Fibroblast of the aortic adventitia (primary cell): Measurements from ENCODE around the gene MRGPRG. TPM values are rescaled to one million over a fixed set of nuclear protein-coding genes. Genes with fewer than 3 reads are reported as not detected.

ENCODE experiments used
- DNase-seq: peaks from one replicate; pipeline ENCODE4 v3.0.0-alpha.2; 2010; ENCODE audit warnings: low read depth
- H3K4me3 ChIP-seq: 2 replicates; pipeline ENCODE4 v1.5.1; 2011; ENCODE audit warnings: low read depth, mild to moderate bottlenecking, control low read depth, low read length, moderate library complexity
- total RNA-seq: library from RNA; depleted of rRNA; stranded (reverse); fragments of >200 nt; gene quantifications from 2 replicates; pipeline ENCODE4 v1.2.3, GENCODE V29; 2012; ENCODE audit warnings: low replicate concordance
- TF ChIP-seq, protein P1 (sequence below): IDR thresholded peaks from 2 replicates; pipeline ENCODE4 v1.5.1; 2011; ENCODE audit warnings: mild to moderate bottlenecking, low read length, control low read depth, inconsistent platforms; ENCODE audit not compliant: insufficient read depth

The MRGPRG gene
- total RNA-seq, 1 donor: not detected

DNA sequence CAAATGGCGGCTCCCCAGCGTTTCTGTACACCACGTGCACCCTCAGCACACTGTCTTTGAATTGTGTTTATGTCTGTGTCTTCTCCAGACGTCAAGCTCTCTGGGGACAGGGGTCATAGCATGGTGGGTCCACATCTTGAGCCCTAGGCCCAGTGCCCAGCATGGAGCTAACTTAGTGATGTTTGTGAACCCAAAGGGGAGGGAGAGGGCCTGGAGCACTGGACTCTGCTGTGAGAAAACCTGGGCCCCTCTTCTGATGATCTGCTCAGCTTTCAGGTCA lies 4.3 kb downstream of the MRGPRG start:
- TF ChIP-seq, protein P1, sequence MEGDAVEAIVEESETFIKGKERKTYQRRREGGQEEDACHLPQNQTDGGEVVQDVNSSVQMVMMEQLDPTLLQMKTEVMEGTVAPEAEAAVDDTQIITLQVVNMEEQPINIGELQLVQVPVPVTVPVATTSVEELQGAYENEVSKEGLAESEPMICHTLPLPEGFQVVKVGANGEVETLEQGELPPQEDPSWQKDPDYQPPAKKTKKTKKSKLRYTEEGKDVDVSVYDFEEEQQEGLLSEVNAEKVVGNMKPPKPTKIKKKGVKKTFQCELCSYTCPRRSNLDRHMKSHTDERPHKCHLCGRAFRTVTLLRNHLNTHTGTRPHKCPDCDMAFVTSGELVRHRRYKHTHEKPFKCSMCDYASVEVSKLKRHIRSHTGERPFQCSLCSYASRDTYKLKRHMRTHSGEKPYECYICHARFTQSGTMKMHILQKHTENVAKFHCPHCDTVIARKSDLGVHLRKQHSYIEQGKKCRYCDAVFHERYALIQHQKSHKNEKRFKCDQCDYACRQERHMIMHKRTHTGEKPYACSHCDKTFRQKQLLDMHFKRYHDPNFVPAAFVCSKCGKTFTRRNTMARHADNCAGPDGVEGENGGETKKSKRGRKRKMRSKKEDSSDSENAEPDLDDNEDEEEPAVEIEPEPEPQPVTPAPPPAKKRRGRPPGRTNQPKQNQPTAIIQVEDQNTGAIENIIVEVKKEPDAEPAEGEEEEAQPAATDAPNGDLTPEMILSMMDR: no peak
- no peak for DNase-seq
- no peak overlapping the region for H3K4me3 ChIP-seq

DNA sequence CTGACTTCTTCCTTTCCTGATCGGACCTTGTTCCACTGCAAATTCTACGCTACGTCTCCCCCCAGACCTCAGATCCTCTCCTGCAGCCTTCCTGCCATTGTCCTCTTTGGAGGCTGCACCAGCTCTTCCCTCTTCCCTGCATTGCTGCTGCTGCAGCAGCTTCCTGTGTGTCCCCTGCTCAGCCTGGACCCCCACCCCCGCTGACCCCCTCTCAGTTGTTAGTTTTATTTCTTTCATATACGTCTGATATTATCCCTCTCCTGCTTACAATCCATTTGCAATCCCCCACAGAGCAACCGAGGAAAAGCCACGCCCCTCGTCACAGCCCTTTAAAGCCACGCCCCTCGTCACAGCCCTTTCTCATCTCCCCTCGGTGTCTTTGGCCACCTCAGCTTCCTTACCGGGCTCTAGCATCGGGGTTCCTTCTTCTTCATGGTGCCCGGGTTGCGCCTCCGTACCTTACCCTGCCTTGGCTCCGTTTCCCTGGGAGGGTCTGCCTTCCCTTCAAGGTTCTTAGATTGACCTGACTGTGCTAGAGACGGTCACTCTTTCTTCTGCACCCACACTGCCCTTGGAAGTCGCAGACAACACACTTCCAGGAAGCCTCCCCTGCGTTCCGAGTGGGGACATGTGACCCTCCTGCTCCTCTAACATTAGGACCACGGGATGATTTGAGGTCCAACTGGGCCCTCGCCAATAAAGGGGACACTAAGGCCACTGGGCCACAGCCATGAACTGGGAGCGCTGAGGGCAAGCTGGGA lies 4.8 kb downstream of the MRGPRG start:
- TF ChIP-seq, protein P1: no peak

DNA sequence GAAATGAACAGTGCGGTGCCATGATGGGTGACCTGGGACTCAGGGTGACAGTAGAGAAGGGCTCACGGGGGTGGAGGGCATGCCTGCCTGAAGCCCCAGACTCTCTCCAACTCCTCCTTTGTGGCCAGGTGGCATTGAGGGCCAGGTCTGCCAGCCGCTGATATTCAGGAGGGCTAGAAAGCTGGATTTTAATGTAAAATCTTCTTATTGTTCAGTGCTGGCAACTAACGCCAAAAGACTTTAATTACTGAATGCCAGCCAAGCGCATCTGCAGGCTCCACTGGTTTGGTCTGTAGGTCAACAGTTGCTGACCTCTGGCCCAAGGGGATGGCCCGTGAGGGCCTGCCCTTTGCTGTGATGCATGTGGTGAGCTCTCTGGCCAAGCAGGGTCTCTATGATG lies 10.3 kb downstream of the MRGPRG start:
- no peak overlapping the region for H3K4me3 ChIP-seq
- TF ChIP-seq, protein P1: no peak
- no peak for DNase-seq

More for the DNA sequence above, 4.8 kb downstream of the MRGPRG start:
- no peak overlapping the region for H3K4me3 ChIP-seq
- no peak for DNase-seq

DNA sequence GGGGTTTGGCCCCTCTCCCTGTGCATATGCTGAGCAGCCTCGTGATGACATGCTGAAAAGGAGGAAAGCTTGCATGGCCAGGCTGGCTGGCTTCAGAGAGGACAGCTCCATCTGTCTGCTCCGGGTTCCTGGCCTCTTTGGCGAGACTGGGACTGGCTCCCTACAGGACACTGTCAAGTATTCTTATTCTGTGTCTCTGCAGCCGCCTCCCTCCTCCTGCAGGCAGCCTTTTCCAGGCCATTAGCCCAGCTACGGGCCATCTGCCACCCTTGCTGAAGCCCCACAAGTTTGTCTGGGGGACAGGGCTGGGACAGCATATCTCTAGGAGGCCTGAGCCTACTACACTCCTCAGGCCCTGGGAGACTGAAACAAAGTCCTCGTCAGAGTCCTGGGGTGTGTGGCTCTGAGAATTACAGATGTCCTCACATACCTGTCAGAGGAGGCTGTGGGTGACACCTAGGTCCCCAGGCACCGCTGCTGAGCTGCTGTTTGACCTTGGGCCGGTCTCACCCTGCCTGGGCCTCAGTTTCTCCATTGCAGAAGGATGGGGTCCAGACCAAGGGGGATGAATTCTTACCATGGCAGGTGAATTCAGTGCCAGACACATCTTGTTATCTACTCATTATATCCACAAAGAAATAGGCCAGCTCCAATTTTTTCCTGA lies 11.0 kb downstream of the MRGPRG start:
- TF ChIP-seq, protein P1: no peak
- no peak overlapping the region for H3K4me3 ChIP-seq
- DNase-seq: no peak

DNA sequence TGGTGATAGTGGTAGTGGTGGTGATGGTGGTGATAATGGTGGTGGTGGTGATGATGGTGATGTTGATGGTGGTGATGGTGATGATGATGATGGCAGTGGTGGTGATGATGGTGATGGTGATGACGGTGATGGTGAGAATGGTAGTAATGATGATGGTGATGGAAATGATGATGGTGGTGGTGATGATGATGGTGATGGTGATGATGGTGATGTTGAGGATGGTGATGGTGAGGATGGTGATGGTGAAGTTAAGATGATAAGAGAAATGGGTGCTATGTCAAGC lies 11.8 kb downstream of the MRGPRG start:
- DNase-seq: no peak
- no peak overlapping the region for H3K4me3 ChIP-seq
- TF ChIP-seq, protein P1: no peak

DNA sequence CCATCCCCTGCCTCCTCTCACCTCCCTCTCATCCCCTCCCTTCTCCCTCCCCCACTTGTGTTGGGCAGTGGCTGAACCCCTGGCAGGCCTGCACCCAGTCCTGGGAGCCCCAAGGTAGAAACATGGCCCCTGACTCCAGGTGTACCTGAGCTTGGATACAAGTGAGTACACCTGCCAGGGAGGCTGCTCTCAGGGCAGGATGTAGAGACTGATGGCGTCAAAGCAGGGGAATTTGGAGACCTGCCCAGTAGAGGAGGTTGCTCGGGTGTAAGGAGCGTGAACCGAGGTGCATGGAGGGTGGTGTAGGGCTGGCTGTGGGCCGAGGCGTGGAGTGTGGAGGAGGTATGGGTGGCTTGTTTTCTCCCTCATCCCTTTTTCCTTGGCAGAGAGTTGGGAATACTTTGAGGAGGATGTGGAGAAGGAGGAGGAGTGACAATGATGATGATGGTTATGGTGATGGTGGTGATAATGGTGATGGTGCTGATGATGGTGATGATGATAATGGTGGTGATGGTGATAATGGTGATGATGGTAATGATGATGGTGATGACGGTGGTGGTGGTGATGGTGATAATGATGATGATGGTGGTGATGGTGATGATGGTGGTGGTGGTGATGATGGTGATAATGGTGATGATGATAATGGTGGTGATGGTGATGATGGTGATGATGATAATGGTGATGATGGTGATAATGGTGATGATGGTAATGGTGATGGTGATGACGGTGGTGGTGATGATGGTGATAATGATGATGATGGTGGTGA lies 12.3 kb downstream of the MRGPRG start:
- H3K4me3 ChIP-seq: no peak overlapping the region
- no peak for DNase-seq
- TF ChIP-seq, protein P1: no peak
